Endothelial cell of umbilical vein (primary cell): ENCODE results near the gene PSMG2. TPM values are rescaled to one million over a fixed set of nuclear protein-coding genes. Genes with fewer than 3 reads are reported as not detected.

ENCODE experiments used
- BruUV-seq: library from RNA; stranded (reverse); fragments of 400-500 nt; replicated peaks from 2 replicates; lab custom pipeline; 2021; lab: Mats Ljungman, UMichigan
- CTCF ChIA-PET: fragments of 300-600, 350-600 bp; sonication (Branson Sonifier 250); formaldehyde crosslinking; loops from one replicate; lab custom pipeline; 2021; ENCODE audit warnings: antibody characterized with exemption, inconsistent platforms; lab: Charles Lee
- POLR2A ChIA-PET: fragments of 300-600, 350-600 bp; sonication (Branson Sonifier 250); formaldehyde crosslinking; loops from one replicate; lab custom pipeline; 2021; ENCODE audit warnings: antibody characterized with exemption, inconsistent platforms; lab: Charles Lee
- DNase-seq: peaks from one replicate; pipeline ENCODE4 v3.0.0-alpha.2; 2011; ENCODE audit warnings: low read depth, low spot score
- FAIRE-seq: peaks from 2 replicates; lab custom pipeline; 2011; peaks lifted over from hg19 to GRCh38; lab: Jason Lieb, UNC
- H2AFZ ChIP-seq: 2 replicates; pipeline ENCODE4 v1.6.0; 2012; ENCODE audit warnings: low read depth, low read length, control low read depth, inconsistent platforms
- H3K27ac ChIP-seq: 2 replicates; pipeline ENCODE4 v1.5.1; 2011; ENCODE audit warnings: low read depth, mild to moderate bottlenecking, control low read depth, low read length, moderate library complexity; ENCODE audit not compliant: insufficient read depth
- H3K27me3 ChIP-seq, 2 experiments: 2 replicates each; pipeline versions ENCODE4 v1.6.0 to v1.6.1; 2011; ENCODE audit warnings: low read length in 2 of 2, mixed read lengths in 1 of 2; ENCODE audit not compliant: control insufficient read depth in 2 of 2, insufficient read depth in 2 of 2
- H3K36me3 ChIP-seq, 2 experiments: 2 replicates in 1 of 2; 3 replicates in 1 of 2; pipeline ENCODE4 v1.5.1; 2011; ENCODE audit warnings: low read length in 2 of 2, mild to moderate bottlenecking in 1 of 2, moderate library complexity in 1 of 2; ENCODE audit not compliant: control insufficient read depth in 2 of 2, insufficient read depth in 2 of 2; ENCODE audit errors: extremely low read depth in 1 of 2
- H3K4me1 ChIP-seq: 3 replicates; pipeline ENCODE4 v1.5.1; 2011; ENCODE audit warnings: mild to moderate bottlenecking, low read length; ENCODE audit not compliant: control insufficient read depth, insufficient read depth; ENCODE audit errors: extremely low read depth
- H3K4me2 ChIP-seq: 2 replicates; pipeline ENCODE4 v1.6.1; 2011; ENCODE audit warnings: low read length, control low read depth, mixed read lengths; ENCODE audit not compliant: insufficient read depth
- H3K4me3 ChIP-seq, 3 experiments: fragments of 200-600 bp in 1 of 3; sonication (generic), shearing (Covaris generic) in 1 of 3; replicated peaks in 1 of 3; 2 replicates each; pipeline ENCODE4 v1.5.1; 2011 to 2016; ENCODE audit warnings: control low read depth in 3 of 3, low read length in 3 of 3, mild to moderate bottlenecking in 2 of 3, inconsistent platforms in 1 of 3, low read depth in 1 of 3, moderate library complexity in 1 of 3; ENCODE audit not compliant: insufficient read depth in 1 of 3
- H3K79me2 ChIP-seq: 2 replicates; pipeline ENCODE4 v1.6.0; 2012; ENCODE audit warnings: low read length, inconsistent platforms; ENCODE audit not compliant: control insufficient read depth, insufficient read depth
- H3K9ac ChIP-seq: replicated peaks from 2 replicates; pipeline ENCODE3; 2011; ENCODE audit warnings: low read length, control low read depth; ENCODE audit not compliant: insufficient read depth; ENCODE audit errors: extremely low read depth
- H3K9me1 ChIP-seq: replicated peaks from 3 replicates; pipeline ENCODE4 v1.6.0; 2011; ENCODE audit warnings: mild to moderate bottlenecking, low read length; ENCODE audit not compliant: control insufficient read depth, insufficient read depth; ENCODE audit errors: extremely low read depth
- H3K9me3 ChIP-seq: replicated peaks from 2 replicates; pipeline ENCODE4 v1.5.1; 2012; ENCODE audit warnings: low read length, inconsistent platforms; ENCODE audit not compliant: control insufficient read depth, insufficient read depth
- H4K20me1 ChIP-seq: replicated peaks from 2 replicates; pipeline ENCODE3; 2011; ENCODE audit warnings: mild to moderate bottlenecking, low read length; ENCODE audit not compliant: control insufficient read depth, insufficient read depth; ENCODE audit errors: extremely low read depth
- CTCF ChIP-seq, 2 donors: IDR thresholded peaks; 1 replicate in 1 of 2; 2 replicates in 1 of 2; pipeline ENCODE4 v1.5.1; 2011; ENCODE audit warnings: low read length in 2 of 2, mild to moderate bottlenecking in 2 of 2, moderate library complexity in 2 of 2, control low read depth in 1 of 2, inconsistent platforms in 1 of 2, low read depth in 1 of 2; ENCODE audit not compliant: insufficient read depth in 1 of 2; ENCODE audit errors: extremely low read depth in 1 of 2
- EZH2 ChIP-seq: IDR thresholded peaks from 2 replicates; pipeline ENCODE4 v1.6.1; 2012; ENCODE audit warnings: borderline replicate concordance, low read depth, mild to moderate bottlenecking, moderate library complexity, low read length, inconsistent platforms; ENCODE audit not compliant: severe bottlenecking
- FOS ChIP-seq: IDR thresholded peaks from 2 replicates; pipeline ENCODE4 v1.6.1; 2011; ENCODE audit warnings: mild to moderate bottlenecking, low read length, moderate library complexity, borderline replicate concordance; ENCODE audit not compliant: insufficient read depth
- GATA2 ChIP-seq: IDR thresholded peaks from 2 replicates; pipeline ENCODE4 v1.7.0; 2011; ENCODE audit warnings: low read depth, mild to moderate bottlenecking, moderate library complexity, mixed read lengths, low read length; ENCODE audit not compliant: insufficient read length, insufficient read depth
- JUN ChIP-seq: IDR thresholded peaks from 2 replicates; pipeline ENCODE4 v1.6.1; 2011; ENCODE audit warnings: borderline replicate concordance, low read depth; ENCODE audit not compliant: insufficient read length, insufficient read depth
- MAX ChIP-seq: IDR thresholded peaks from 2 replicates; pipeline ENCODE4 v1.6.1; 2011; ENCODE audit not compliant: insufficient read depth, insufficient read length
- MYC ChIP-seq: IDR thresholded peaks from one replicate; pipeline ENCODE4 v1.6.1; 2011; ENCODE audit warnings: mild to moderate bottlenecking, low read depth, low read length
- POLR2A ChIP-seq: IDR thresholded peaks from 2 replicates; pipeline ENCODE4 v1.6.1; 2012; ENCODE audit warnings: low read depth, mild to moderate bottlenecking, control low read depth, low read length
- POLR2AphosphoS5 ChIP-seq: IDR thresholded peaks from 2 replicates; pipeline ENCODE4 v1.6.1; 2012; ENCODE audit warnings: low read depth, mild to moderate bottlenecking, control low read depth, low read length, moderate library complexity; ENCODE audit not compliant: insufficient read depth
- dilution Hi-C: fragments of 300-500 bp; cut with MboI; formaldehyde crosslinking; loops from one replicate; pipeline ENCODE4 v1.15.0; 2019; ENCODE audit warnings: low sequenced_read_pairs; ENCODE audit not compliant: extremely low pct_ligation_motif_present
- intact Hi-C: fragments of 100-400 bp; cut with micrococcal nuclease; formaldehyde crosslinking; loops from one replicate; pipeline ENCODE4 v1.10.0; 2022
- polyA plus RNA-seq, 4 experiments: library from polyadenylated mRNA; depleted of rRNA in 3 of 4; stranded (reverse) in 3 of 4; unstranded in 1 of 4; fragments of >200 nt; gene quantifications; 2 replicates each; pipeline versions ENCODE4 v1.2.1 to v1.2.3, GENCODE V29; 2011 to 2012; ENCODE audit warnings: missing spikeins in 1 of 4
- total RNA-seq: library from RNA; stranded (reverse); gene quantifications from 2 replicates; pipeline ENCODE4 v1.2.3, GENCODE V29; 2021

Gene PSMG2
- total and polyA plus RNA-seq, 2 donors (not counting 3 experiments of a cell fraction or from before 2014, with no cell fraction given) = 42.0 to 71.0 TPM

GRCh38 chr18:12744103-12744502, 41.3 kb downstream of the PSMG2 start:
- H3K4me2 ChIP-seq = no peak overlapping the region
- H3K27ac ChIP-seq = no peak overlapping the region
- no peaks in the 10 kb centered on the region for H3K79me2 ChIP-seq
- CTCF ChIA-PET = interaction anchor here (0.6 to 4.1 kb wide), 39 partner anchors 9 to 416 kb away, joined by 3 to 101 read pairs (median 5); partner anchors contain the start of genes CEP192 and PTPN2
- BruUV-seq = no TSS peak
- FAIRE-seq (peak; percentile 89), DNase-seq (peak; percentile 79)
- H3K9me1 ChIP-seq = no peaks in the 10 kb centered on the region
- H3K9me3 ChIP-seq = no peaks in the 10 kb centered on the region
- H4K20me1 ChIP-seq = no peaks in the 10 kb centered on the region
- H3K36me3 ChIP-seq = no peaks in the 10 kb centered on the region
- H3K4me1 ChIP-seq = no peaks in the 10 kb centered on the region
- TF ChIP-seq EZH2 (no peak), CTCF (IDR thresholded peaks at IDR 0.05; ENCODE audit: extremely low read depth in 1 of 2, insufficient read depth in 1 of 2, low read depth in 1 of 2, low read length in 2 of 2) (peak; percentile 37 to 40)
- POLR2A ChIA-PET = no interaction called here
- H3K4me3 ChIP-seq = no peak overlapping the region
- intact Hi-C loops (loop anchor here (1.0 kb wide), 2 partner anchors 150 to 190 kb away; no protein-coding TSS in a partner anchor), dilution Hi-C loops (no loop called here)
- no peak overlapping the region for H2AFZ ChIP-seq
- H3K27me3 ChIP-seq = peaks cover 0 to 2% of the 10 kb centered on the region in 2 experiments
- no peak overlapping the region for H3K9ac ChIP-seq

- Histone ChIP-seq H3K9ac (no peak overlapping the region), H3K9me3 (no peaks in the 10 kb centered on the region), H3K27me3 (peaks cover 0 to 2% of the 10 kb centered on the region in 2 experiments), H3K4me2 (no peak overlapping the region), H3K4me3 (no peak overlapping the region), H3K4me1 (no peaks in the 10 kb centered on the region), H3K27ac (no peak overlapping the region), H3K79me2 (no peaks in the 10 kb centered on the region), H4K20me1 (no peaks in the 10 kb centered on the region), H3K9me1 (no peaks in the 10 kb centered on the region), H3K36me3 (no peaks in the 10 kb centered on the region), H2AFZ (no peak overlapping the region)
- dilution Hi-C loops = no loop called here
- DNase-seq = no peak
- no peak for TF ChIP-seq JUN
- no peak for TF ChIP-seq MYC
- TF ChIP-seq FOS = no peak
- no peak for TF ChIP-seq POLR2A
- TF ChIP-seq EZH2 = no peak
- TF ChIP-seq CTCF (IDR thresholded peaks at IDR 0.05; ENCODE audit: extremely low read depth in 1 of 2, insufficient read depth in 1 of 2, low read depth in 1 of 2, low read length in 2 of 2) = no peak
- no peak for TF ChIP-seq GATA2
- no peak for TF ChIP-seq MAX
- TF ChIP-seq POLR2AphosphoS5 = no peak
- CTCF ChIA-PET = interaction anchor here (0.6 to 4.1 kb wide), 9 partner anchors 18 to 414 kb away, joined by 3 to 101 read pairs (median 19); partner anchors contain the start of gene PTPN2
- intact Hi-C loops = no loop called here
- POLR2A ChIA-PET = interaction anchor here (0.7 kb wide), 1 partner anchor 190 kb away, joined by 3 read pairs; no protein-coding TSS in a partner anchor
- BruUV-seq = no TSS peak
- FAIRE-seq = no peak
These were observed 42.4 kb downstream of the PSMG2 start for GRCh38 chr18:12745095-12745795.
